GM12865 (cell line): ENCODE data around the gene AQP2.

Source experiments
- DNase-seq: peaks from one replicate; pipeline ENCODE4 v3.0.0; 2010; ENCODE audit warnings: low read depth
- H3K4me3 ChIP-seq: 2 replicates; pipeline ENCODE4 v1.5.1; 2011; ENCODE audit warnings: mild to moderate bottlenecking, low read depth, low read length, control low read depth
- CTCF ChIP-seq: IDR thresholded peaks from 2 replicates; pipeline ENCODE4 v1.5.1; 2011; ENCODE audit warnings: low read length, control low read depth, low read depth, inconsistent platforms; ENCODE audit not compliant: insufficient read depth; ENCODE audit errors: missing control alignments

The AQP2 gene

GRCh38 chr12:49973361-49973830, 22.9 kb downstream of the AQP2 start:
- no peak for TF ChIP-seq CTCF
- no peak overlapping the region for H3K4me3 ChIP-seq
- no peak for DNase-seq

- DNase-seq: no peak
- no peak overlapping the region for H3K4me3 ChIP-seq
These were observed 23.7 kb downstream of the AQP2 start for GRCh38 chr12:49974231-49974675.

GRCh38 chr12:49974677-49975317, 24.3 kb downstream of the AQP2 start:
- DNase-seq: no peak
- TF ChIP-seq CTCF: no peak

More at GRCh38 chr12:49974231-49974675, 23.7 kb downstream of the AQP2 start:
- TF ChIP-seq CTCF: no peak

GRCh38 chr12:49975318-49975761, 24.8 kb downstream of the AQP2 start:
- no peak for DNase-seq
- no peak for TF ChIP-seq CTCF
- H3K4me3 ChIP-seq: no peak overlapping the region

More at GRCh38 chr12:49974677-49975317, 24.3 kb downstream of the AQP2 start:
- H3K4me3 ChIP-seq: no peak overlapping the region

GRCh38 chr12:49976557-49976956, 26.0 kb downstream of the AQP2 start:
- DNase-seq: no peak
- TF ChIP-seq CTCF: no peak
- no peak overlapping the region for H3K4me3 ChIP-seq

GRCh38 chr12:49978125-49978524, 27.6 kb downstream of the AQP2 start:
- no peak for TF ChIP-seq CTCF
- no peak overlapping the region for H3K4me3 ChIP-seq

More at GRCh38 chr12:49978125-49978524, 27.6 kb downstream of the AQP2 start:
- DNase-seq: no peak
